NCI-H1694 (cell line): ENCODE results near the gene ANKRD13C.
"Not testable (repeated sequence)": the region's sequence is repeated elsewhere in the genome, so short reads cannot be mapped to it uniquely, and the experiment has no call there.

Experiments used
- DNase-seq: peaks from one replicate; lab custom pipeline; 2025; lab: John Stamatoyannopoulos, UW

The ANKRD13C gene

GRCh38 chr1:70354332-70355110 is at the start of gene ANKRD13C:
ANKRD13C (minus strand) TSS chr1:70354722; CDS start chr1:70354408, 314 bp downstream.
- DNase-seq: peak; percentile 97

- DNase-seq: no peak
Measured at GRCh38 chr1:70403759-70404158, 49.2 kb upstream of the ANKRD13C start.

GRCh38 chr1:70401974-70402373 is 47.5 kb upstream of the ANKRD13C start:
- DNase-seq: no peak

GRCh38 chr1:70400335-70400734 is 45.8 kb upstream of the ANKRD13C start:
- DNase-seq: no peak

- DNase-seq: no peak
Measured at GRCh38 chr1:70397013-70397412, 42.5 kb upstream of the ANKRD13C start.

- DNase-seq: no peak
Measured at GRCh38 chr1:70396607-70397006, 42.1 kb upstream of the ANKRD13C start.

- DNase-seq: no peak
Measured at GRCh38 chr1:70392626-70393025, 38.1 kb upstream of the ANKRD13C start.

GRCh38 chr1:70387507-70387906 is 33.0 kb upstream of the ANKRD13C start:
- DNase-seq: no peak

- DNase-seq: no peak
Measured at GRCh38 chr1:70386121-70386520, 31.6 kb upstream of the ANKRD13C start.

- DNase-seq: no peak
Measured at GRCh38 chr1:70385477-70385876, 31.0 kb upstream of the ANKRD13C start.

GRCh38 chr1:70384542-70384941 is 30.0 kb upstream of the ANKRD13C start:
- no peak for DNase-seq

GRCh38 chr1:70383483-70383882 is 29.0 kb upstream of the ANKRD13C start:
- no peak for DNase-seq

GRCh38 chr1:70382682-70383081 is 28.2 kb upstream of the ANKRD13C start:
- no peak for DNase-seq

- DNase-seq: no peak
Measured at GRCh38 chr1:70376196-70376595, 21.7 kb upstream of the ANKRD13C start.

GRCh38 chr1:70373580-70373979 is 19.1 kb upstream of the ANKRD13C start:
- DNase-seq: not testable (repeated sequence)

GRCh38 chr1:70372426-70372825 is 17.9 kb upstream of the ANKRD13C start:
- DNase-seq: no peak

GRCh38 chr1:70371586-70371985 is 17.1 kb upstream of the ANKRD13C start:
- not testable (repeated sequence) for DNase-seq

- not testable (repeated sequence) for DNase-seq
Measured at GRCh38 chr1:70367397-70367796, 12.9 kb upstream of the ANKRD13C start.

GRCh38 chr1:70366997-70367396 is 12.5 kb upstream of the ANKRD13C start:
- not testable (repeated sequence) for DNase-seq

- DNase-seq: not testable (repeated sequence)
Measured at GRCh38 chr1:70366425-70366952, 12.0 kb upstream of the ANKRD13C start.

- DNase-seq: no peak
Measured at GRCh38 chr1:70364439-70364838, 9.9 kb upstream of the ANKRD13C start.

GRCh38 chr1:70361727-70362398 is 7.3 kb upstream of the ANKRD13C start:
- no peak for DNase-seq

- DNase-seq: no peak
Measured at GRCh38 chr1:70360321-70360720, 5.8 kb upstream of the ANKRD13C start.
